H1 (cell line): Measurements from ENCODE around the gene SIPA1L2. TPM values are rescaled to one million over a fixed set of nuclear protein-coding genes. Genes with fewer than 3 reads are reported as not detected.

ENCODE experiments used
- ATF3 ChIP-seq: IDR thresholded peaks from 2 replicates; pipeline ENCODE4 v1.6.1; 2011; ENCODE audit warnings: low read depth, mild to moderate bottlenecking, low read length; ENCODE audit not compliant: insufficient read depth
- BACH1 ChIP-seq: IDR thresholded peaks from 2 replicates; pipeline ENCODE4 v1.6.1; 2012; ENCODE audit warnings: low read length, improper control_type of control experiment
- SAP30 ChIP-seq: fragments of 300-600 bp; sonication (generic); IDR thresholded peaks from 2 replicates; pipeline ENCODE4 v1.7.1; 2012; ENCODE audit warnings: low read length, moderate library complexity, mild to moderate bottlenecking, inconsistent platforms; ENCODE audit not compliant: insufficient read depth, insufficient replicate concordance
- SP1 ChIP-seq: IDR thresholded peaks from 2 replicates; pipeline ENCODE4 v1.6.1; 2011; ENCODE audit warnings: low read depth, low read length
- TAF1 ChIP-seq: IDR thresholded peaks from 2 replicates; pipeline ENCODE4 v1.6.1; 2011; ENCODE audit warnings: mild to moderate bottlenecking, low read depth, low read length
- YY1 ChIP-seq: IDR thresholded peaks from 2 replicates; pipeline ENCODE4 v1.6.1; 2011; ENCODE audit warnings: low read depth, mild to moderate bottlenecking, low read length
- polyA plus RNA-seq, 7 experiments: library from polyadenylated mRNA; depleted of rRNA in 3 of 7; stranded (reverse) in 5 of 7; unstranded in 2 of 7; fragments of >200 nt in 5 of 7; fragments of 200-250 nt in 2 of 7; gene quantifications; 1 replicate in 5 of 7; 2 replicates in 1 of 7; 4 replicates in 1 of 7; pipeline versions ENCODE4 v1.2.1 to v1.2.3, GENCODE V29; 2011 to 2013; ENCODE audit warnings: missing spikeins in 2 of 7, mixed read lengths in 2 of 7
- total RNA-seq: library from RNA; stranded (reverse); fragmentation: NEBNext Ultra II Directional; extraction: Animal tissue kit (Norgen Biotek cat#: 25700); gene quantifications from 2 replicates; pipeline ENCODE4 v1.2.1, GENCODE V29; 2021

Gene SIPA1L2
- total and polyA plus RNA-seq, 2 of the 8 experiments (the other 6 are each of a cell fraction or from before 2014, with no cell fraction given), result 7.7 to 13.2 TPM

GRCh38 chr1:232664844-232665777, 35.2 kb upstream of the SIPA1L2 start (continued):
- TF ChIP-seq ATF3 (no peak), SP1 (no peak), BACH1 (no peak), YY1 (no peak), SAP30 (no peak), TAF1 (no peak)
- TF ChIP-seq, all 59 proteins: peak for 0
